Measurements from ENCODE around the gene GPRIN3.
"Not testable (repeated sequence)": the region's sequence is repeated elsewhere in the genome, so short reads cannot be mapped to it uniquely, and the experiment has no call there.

GPRIN3 gene

GRCh38 chr4:89212666-89213381, 94.8 kb downstream of the GPRIN3 start:
- no peak for DNase-seq

GRCh38 chr4:89204624-89205023, 103.0 kb downstream of the GPRIN3 start:
- DNase-seq, result no peak

GRCh38 chr4:89203902-89204301, 103.7 kb downstream of the GPRIN3 start:
- no peak for DNase-seq

GRCh38 chr4:89199394-89199793, 108.2 kb downstream of the GPRIN3 start:
- DNase-seq, result not testable (repeated sequence)

- no peak for DNase-seq
Measured at GRCh38 chr4:89197920-89198319, 109.7 kb downstream of the GPRIN3 start.

GRCh38 chr4:89196745-89197144, 110.9 kb downstream of the GPRIN3 start:
- DNase-seq, result no peak

GRCh38 chr4:89196056-89196674, 111.4 kb downstream of the GPRIN3 start:
- no peak for DNase-seq

GRCh38 chr4:89193843-89194242, 113.8 kb downstream of the GPRIN3 start:
- DNase-seq, result no peak

All from effector CD8-positive, alpha-beta T cell (primary cell).